Stomach (tissue), 9 donors: ENCODE data around the gene VGF. TPM values are rescaled to one million over a fixed set of nuclear protein-coding genes. Genes with fewer than 3 reads are reported as not detected.
"Not testable (repeated sequence)": the region's sequence is repeated elsewhere in the genome, so short reads cannot be mapped to it uniquely, and the experiment has no call there.

Experiments used
- DNase-seq, 2 donors: peaks; one replicate each; pipeline versions ENCODE4 v3.0.0 to v3.0.0-alpha.2; 2013 to 2019
- H3K27ac ChIP-seq, 5 donors: fragments of 200-600 bp in 4 of 5; sonication (generic) in 4 of 5; one replicate each; pipeline ENCODE4 v1.5.1; 2013 to 2019; ENCODE audit warnings: mild to moderate bottlenecking in 1 of 5, moderate library complexity in 1 of 5
- H3K27me3 ChIP-seq, 3 donors: fragments of 200-600 bp; sonication (generic); one replicate each; pipeline ENCODE4 v1.5.1; 2017 to 2019; ENCODE audit warnings: mixed run types in 1 of 3
- H3K36me3 ChIP-seq, 4 donors: fragments of 200-600 bp; sonication (generic); 1 replicate in 3 of 4; 2 replicates in 1 of 4; pipeline ENCODE4 v1.5.1; 2016 to 2019
- H3K4me1 ChIP-seq, 4 donors: fragments of 200-600 bp; sonication (generic); one replicate each; pipeline ENCODE4 v1.5.1; 2016 to 2019
- H3K4me3 ChIP-seq, 4 donors: fragments of 200-600 bp; sonication (generic) in 3 of 4; one replicate each; pipeline ENCODE4 v1.5.1; 2016 to 2019; ENCODE audit warnings: mild to moderate bottlenecking in 1 of 4
- H3K9me3 ChIP-seq, 4 donors: fragments of 200-600 bp; sonication (generic); one replicate each; pipeline ENCODE4 v1.5.1; 2016 to 2019
- EP300 ChIP-seq: sonication (generic); formaldehyde crosslinking; IDR thresholded peaks from one replicate; pipeline ENCODE4 v1.6.1; 2017; ENCODE audit warnings: antibody characterized with exemption
- POLR2A ChIP-seq, 4 donors: fragments of 450-650 bp; IDR thresholded peaks; one replicate each; pipeline ENCODE4 v1.6.1; 2016; ENCODE audit warnings: antibody characterized with exemption in 4 of 4, control low read depth in 2 of 4, mild to moderate bottlenecking in 1 of 4, moderate library complexity in 1 of 4
- POLR2AphosphoS5 ChIP-seq, 3 donors: sonication (generic); formaldehyde crosslinking; IDR thresholded peaks; one replicate each; pipeline ENCODE4 v1.6.1; 2016; ENCODE audit warnings: antibody characterized with exemption in 3 of 3
- WGBS, 5 donors: extraction: QIAGEN DNeasy Blood & Tissue Kit in 3 of 5; methylation state at CpG; one replicate each; pipeline versions ENCODE4 v1.1.5 to v1.1.7; 2013 to 2018; 5-methylcytosine and 5-hydroxymethylcytosine counted together
- intact Hi-C: fragments of 100-400 bp; cut with DNase I; formaldehyde crosslinking; loops from one replicate; pipeline ENCODE4 v1.15.1; 2023; ENCODE audit warnings: low total_unique reads
- polyA plus RNA-seq, 3 donors: library from polyadenylated mRNA; stranded (reverse); fragments of 200-250 nt; gene quantifications; one replicate each; pipeline ENCODE4 v1.2.3, GENCODE V29; 2013
- total RNA-seq, 5 donors: library from RNA; depleted of rRNA; stranded (reverse); fragments of >200 nt; gene quantifications; one replicate each; pipeline versions ENCODE4 v1.1.0 to v1.2.3, GENCODE V29; 2014 to 2016
- TF ChIP-seq, protein P1 (sequence below), 7 experiments: fragments of 450-650 bp in 4 of 7; fragments of 200-600 bp in 3 of 7; sonication (generic) in 3 of 7; IDR thresholded peaks; one replicate each; pipeline ENCODE4 v1.5.1; 2016 to 2019; ENCODE audit warnings: antibody characterized with exemption in 7 of 7, control low read depth in 2 of 7, mild to moderate bottlenecking in 1 of 7
- donor health status: healthy with polysubstance abuse.
- donor health status: Bipolar disorder and iron deficiency.
- donor health status: healthy.

Gene VGF
- total and polyA plus RNA-seq, 8 donors = 0.15 to 5.8 (median 0.65) TPM; not detected in 4

- Histone ChIP-seq H3K4me3 (no peak overlapping the region), H3K27ac (no peak overlapping the region), H3K9me3 (no peaks in the 10 kb centered on the region), H3K27me3 (peaks cover 0 to 4% (median 0%) of the 10 kb centered on the region in 3 donors), H3K4me1 (no peaks in the 10 kb centered on the region), H3K36me3 (peaks cover 49 to 82% (median 81%) of the 10 kb centered on the region in 4 donors)
- no peak for DNase-seq
- 89 to 96% (median 92%) methylated on average over 14 of the region's 14 CpGs for WGBS, 5 donors
- TF ChIP-seq EP300 = no peak
- TF ChIP-seq, protein P1, sequence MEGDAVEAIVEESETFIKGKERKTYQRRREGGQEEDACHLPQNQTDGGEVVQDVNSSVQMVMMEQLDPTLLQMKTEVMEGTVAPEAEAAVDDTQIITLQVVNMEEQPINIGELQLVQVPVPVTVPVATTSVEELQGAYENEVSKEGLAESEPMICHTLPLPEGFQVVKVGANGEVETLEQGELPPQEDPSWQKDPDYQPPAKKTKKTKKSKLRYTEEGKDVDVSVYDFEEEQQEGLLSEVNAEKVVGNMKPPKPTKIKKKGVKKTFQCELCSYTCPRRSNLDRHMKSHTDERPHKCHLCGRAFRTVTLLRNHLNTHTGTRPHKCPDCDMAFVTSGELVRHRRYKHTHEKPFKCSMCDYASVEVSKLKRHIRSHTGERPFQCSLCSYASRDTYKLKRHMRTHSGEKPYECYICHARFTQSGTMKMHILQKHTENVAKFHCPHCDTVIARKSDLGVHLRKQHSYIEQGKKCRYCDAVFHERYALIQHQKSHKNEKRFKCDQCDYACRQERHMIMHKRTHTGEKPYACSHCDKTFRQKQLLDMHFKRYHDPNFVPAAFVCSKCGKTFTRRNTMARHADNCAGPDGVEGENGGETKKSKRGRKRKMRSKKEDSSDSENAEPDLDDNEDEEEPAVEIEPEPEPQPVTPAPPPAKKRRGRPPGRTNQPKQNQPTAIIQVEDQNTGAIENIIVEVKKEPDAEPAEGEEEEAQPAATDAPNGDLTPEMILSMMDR (IDR thresholded peaks at IDR 0.05) = no peak
- no peak for TF ChIP-seq POLR2AphosphoS5 (IDR thresholded peaks at IDR 0.05)
- no peak for TF ChIP-seq POLR2A (IDR thresholded peaks at IDR 0.05)
- intact Hi-C loops = no loop called here
Measured at GRCh38 chr7:101208794-101209193, 43.4 kb upstream of the VGF start.

DNA sequence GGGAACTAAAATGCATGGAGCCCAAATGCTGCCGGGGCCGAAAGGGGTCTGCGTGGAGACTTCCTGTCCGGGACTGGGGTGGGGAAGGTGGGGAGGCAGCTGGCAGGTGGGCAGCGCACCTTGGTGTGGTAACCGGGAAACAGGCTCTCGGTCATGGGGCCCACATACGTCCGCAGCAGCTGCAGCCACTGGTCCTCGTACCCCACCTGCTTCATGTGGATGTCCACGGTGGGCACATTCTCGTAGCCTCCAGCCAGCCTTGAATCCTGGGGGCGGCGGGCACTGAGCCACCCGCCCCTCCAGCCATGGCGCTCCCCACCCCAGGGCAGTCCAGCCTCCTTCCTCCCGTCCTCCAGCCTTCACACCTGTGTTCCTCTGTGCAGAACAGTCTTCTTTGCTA is 42.1 kb upstream of the VGF start:
- intact Hi-C loops = no loop called here

GRCh38 chr7:101206665-101207042 is 41.3 kb upstream of the VGF start:
- Histone ChIP-seq H3K4me1 (peaks cover 6 to 7% (median 7%) of the 10 kb centered on the region in 4 donors), H3K27ac (no peak overlapping the region), H3K27me3 (peaks cover 0 to 25% (median 14%) of the 10 kb centered on the region in 3 donors), H3K4me3 (no peak overlapping the region), H3K9me3 (no peaks in the 10 kb centered on the region), H3K36me3 (peaks cover 33 to 60% (median 60%) of the 10 kb centered on the region in 4 donors)
- 81 to 91% (median 87%) methylated on average over 19 of the region's 19 CpGs for WGBS, 5 donors
- intact Hi-C loops = no loop called here
- TF ChIP-seq, protein P1 (IDR thresholded peaks at IDR 0.05) = no peak
- TF ChIP-seq EP300 (no peak), POLR2A (IDR thresholded peaks at IDR 0.05) (no peak)
- no peak for DNase-seq

More for the DNA sequence above, 42.1 kb upstream of the VGF start:
- no peak overlapping the region for H3K4me3 ChIP-seq
- no peak for DNase-seq
- H3K27me3 ChIP-seq = peaks cover 0 to 17% (median 6%) of the 10 kb centered on the region in 3 donors
- peaks cover 41 to 68% (median 68%) of the 10 kb centered on the region in 4 donors for H3K36me3 ChIP-seq
- WGBS, 5 donors = 84 to 94% (median 93%) methylated on average over 8 to 17 of the region's 17 CpGs
- no peaks in the 10 kb centered on the region for H3K4me1 ChIP-seq
- TF ChIP-seq EP300 (no peak), POLR2A (IDR thresholded peaks at IDR 0.05) (no peak), POLR2AphosphoS5 (IDR thresholded peaks at IDR 0.05) (no peak)
- TF ChIP-seq, protein P1 (IDR thresholded peaks at IDR 0.05) = no peak
- no peak overlapping the region for H3K27ac ChIP-seq
- H3K9me3 ChIP-seq = no peaks in the 10 kb centered on the region

DNA sequence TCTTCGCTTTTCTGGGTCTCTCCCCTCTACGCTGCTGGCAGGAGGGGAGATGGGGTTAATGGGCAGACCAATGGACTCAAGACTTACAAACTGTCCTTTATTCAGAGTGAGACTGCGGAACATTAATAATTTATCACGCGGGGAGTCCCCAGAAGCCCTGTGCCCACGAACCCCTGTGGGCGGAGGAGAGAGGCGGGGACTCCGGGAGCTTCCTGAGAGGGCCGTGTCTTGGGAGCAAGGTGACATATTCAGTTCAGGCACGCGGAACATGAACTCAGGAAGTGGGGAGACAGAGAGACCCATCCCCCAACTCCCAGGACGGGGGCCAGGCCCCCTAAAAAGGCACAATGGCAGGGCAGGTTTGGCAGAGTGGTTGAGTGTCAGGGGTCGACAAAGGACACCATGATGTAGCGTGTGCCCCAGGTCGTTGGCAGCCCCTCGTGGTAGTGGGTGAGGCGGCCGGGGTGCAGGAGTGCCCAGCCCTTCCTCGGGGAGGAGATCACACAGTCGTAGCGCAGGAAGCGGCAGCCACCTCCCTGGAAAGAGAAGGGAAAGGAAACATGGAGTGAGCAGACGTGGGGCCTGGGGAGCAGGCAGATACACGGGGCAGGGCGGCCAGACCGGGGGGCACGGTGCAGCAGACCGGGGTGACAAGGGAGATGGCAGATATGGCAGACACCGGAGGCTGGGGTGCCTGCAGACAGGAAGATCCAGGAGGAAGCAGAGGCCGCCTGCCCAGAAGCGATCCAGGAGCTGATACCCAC is 40.7 kb upstream of the VGF start:
- DNase-seq = no peak
- Histone ChIP-seq H3K36me3 (peaks cover 27 to 55% (median 54%) of the 10 kb centered on the region in 4 donors), H3K27ac (no peak overlapping the region), H3K4me1 (peaks cover 11 to 13% (median 13%) of the 10 kb centered on the region in 4 donors), H3K4me3 (no peak overlapping the region), H3K27me3 (peaks cover 0 to 31% (median 19%) of the 10 kb centered on the region in 3 donors), H3K9me3 (no peaks in the 10 kb centered on the region)
- TF ChIP-seq EP300 (no peak), POLR2A (IDR thresholded peaks at IDR 0.05) (no peak), POLR2AphosphoS5 (IDR thresholded peaks at IDR 0.05) (no peak)
- TF ChIP-seq, protein P1 (IDR thresholded peaks at IDR 0.05) = no peak
- 85 to 90% (median 86%) methylated on average over 31 to 32 of the region's 32 CpGs for WGBS, 5 donors
- intact Hi-C loops = no loop called here

- H3K4me1 ChIP-seq = peaks cover 11 to 18% (median 16%) of the 10 kb centered on the region in 4 donors
- peaks cover 7 to 34% (median 33%) of the 10 kb centered on the region in 4 donors for H3K36me3 ChIP-seq
- DNase-seq, intact Hi-C loops, H3K9me3 ChIP-seq, H3K4me3 ChIP-seq, H3K27ac ChIP-seq: not testable (repeated sequence)
- peaks cover 0 to 51% (median 28%) of the 10 kb centered on the region in 3 donors for H3K27me3 ChIP-seq
- 56 to 73% (median 67%) methylated on average over 18 to 22 of the region's 22 CpGs for WGBS, 5 donors
Measured at GRCh38 chr7:101203740-101204738, 38.7 kb upstream of the VGF start.
